Measurements from ENCODE around the gene LPP.

DNA sequence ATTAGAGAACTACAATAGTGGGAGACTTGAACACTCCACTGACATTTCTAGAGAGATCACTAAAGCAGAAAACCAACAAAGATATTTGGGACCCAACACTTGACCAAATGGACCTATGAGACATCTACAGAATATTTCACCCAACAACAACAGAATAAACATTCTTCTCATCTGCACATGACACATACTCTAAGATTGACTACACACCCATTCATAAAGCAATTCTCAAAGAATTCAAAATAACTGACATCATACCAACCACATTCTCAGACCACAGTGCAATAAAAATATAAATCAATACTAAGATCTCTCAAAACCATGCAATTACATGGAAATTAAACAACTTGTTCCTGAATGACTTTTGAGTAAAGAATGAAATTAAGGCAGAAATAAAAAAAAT is 473.7 kb downstream of the LPP start:
- TF ChIP-seq POLR2A (IDR thresholded peaks at IDR 0.05) = no peak
- TF ChIP-seq, protein P1, sequence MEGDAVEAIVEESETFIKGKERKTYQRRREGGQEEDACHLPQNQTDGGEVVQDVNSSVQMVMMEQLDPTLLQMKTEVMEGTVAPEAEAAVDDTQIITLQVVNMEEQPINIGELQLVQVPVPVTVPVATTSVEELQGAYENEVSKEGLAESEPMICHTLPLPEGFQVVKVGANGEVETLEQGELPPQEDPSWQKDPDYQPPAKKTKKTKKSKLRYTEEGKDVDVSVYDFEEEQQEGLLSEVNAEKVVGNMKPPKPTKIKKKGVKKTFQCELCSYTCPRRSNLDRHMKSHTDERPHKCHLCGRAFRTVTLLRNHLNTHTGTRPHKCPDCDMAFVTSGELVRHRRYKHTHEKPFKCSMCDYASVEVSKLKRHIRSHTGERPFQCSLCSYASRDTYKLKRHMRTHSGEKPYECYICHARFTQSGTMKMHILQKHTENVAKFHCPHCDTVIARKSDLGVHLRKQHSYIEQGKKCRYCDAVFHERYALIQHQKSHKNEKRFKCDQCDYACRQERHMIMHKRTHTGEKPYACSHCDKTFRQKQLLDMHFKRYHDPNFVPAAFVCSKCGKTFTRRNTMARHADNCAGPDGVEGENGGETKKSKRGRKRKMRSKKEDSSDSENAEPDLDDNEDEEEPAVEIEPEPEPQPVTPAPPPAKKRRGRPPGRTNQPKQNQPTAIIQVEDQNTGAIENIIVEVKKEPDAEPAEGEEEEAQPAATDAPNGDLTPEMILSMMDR (IDR thresholded peaks at IDR 0.05) = no peak

Measured in Peyer's patch (tissue), 4 donors.